ENCODE results near the gene KRT17. TPM values are rescaled to one million over a fixed set of nuclear protein-coding genes. Genes with fewer than 3 reads are reported as not detected.

KRT17 gene
- total RNA-seq, 1 experiment from 2014 or later: 29.0 TPM

DNA sequence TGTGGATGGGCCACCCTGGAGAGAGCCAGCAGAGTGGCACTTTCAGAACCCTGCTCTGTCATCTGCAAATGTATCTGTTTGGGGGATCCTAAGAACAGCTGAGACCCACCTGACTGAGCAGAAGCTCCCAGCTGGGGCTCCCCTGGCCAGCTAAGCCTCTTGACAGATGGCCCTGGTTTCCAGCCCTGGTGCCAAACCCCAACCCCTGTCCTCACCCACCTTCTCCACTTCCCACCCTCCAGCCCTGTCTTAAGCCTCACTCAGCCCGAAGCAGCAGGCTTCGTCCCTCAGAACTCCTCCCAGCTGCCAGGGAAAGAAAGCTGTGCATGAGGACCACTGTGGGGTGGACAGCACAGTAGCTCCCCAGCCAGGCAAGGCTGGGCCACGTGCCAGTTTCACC is 49.0 kb downstream of the KRT17 start:
- no peak overlapping the region for H3K27ac ChIP-seq
- no TSS peak for BruUV-seq (replicated peaks)
- intact Hi-C loops (cut with micrococcal nuclease; ENCODE audit: unreplicated experiment): loop anchor here (5.0 kb wide), 1 partner anchor 47 kb away; the partner anchor contains the start of gene KRT17
- H3K27me3 ChIP-seq (ENCODE audit: insufficient read depth, low read depth): no peaks in the 10 kb centered on the region
- peaks cover 16% of the 10 kb centered on the region; the same call in 1 of the 2 replicates for H3F3A ChIP-seq (ENCODE audit: insufficient read depth, low read depth)
- POLR2A ChIA-PET (ENCODE audit: unreplicated experiment): no interaction called here
- H4K20me1 ChIP-seq (ENCODE audit: insufficient read depth): no peaks in the 10 kb centered on the region
- no peaks in the 10 kb centered on the region for H3K9me2 ChIP-seq (ENCODE audit: insufficient read depth)
- H2AFZ ChIP-seq: no peak overlapping the region
- no peaks in the 10 kb centered on the region for H3K9me3 ChIP-seq (ENCODE audit: insufficient read depth, low read depth)
- H3K79me2 ChIP-seq (ENCODE audit: low read depth): no peaks in the 10 kb centered on the region
- no peaks in the 10 kb centered on the region for H3K36me3 ChIP-seq (ENCODE audit: low read depth)
- H3K4me2 ChIP-seq: no peak overlapping the region
- CTCF ChIA-PET: no interaction called here
- H3K4me1 ChIP-seq (replicated peaks; ENCODE audit: insufficient read depth): peaks cover 30% of the 10 kb centered on the region
- no peak overlapping the region for H3K4me3 ChIP-seq
- no peak for DNase-seq
- TF ChIP-seq, protein P1, sequence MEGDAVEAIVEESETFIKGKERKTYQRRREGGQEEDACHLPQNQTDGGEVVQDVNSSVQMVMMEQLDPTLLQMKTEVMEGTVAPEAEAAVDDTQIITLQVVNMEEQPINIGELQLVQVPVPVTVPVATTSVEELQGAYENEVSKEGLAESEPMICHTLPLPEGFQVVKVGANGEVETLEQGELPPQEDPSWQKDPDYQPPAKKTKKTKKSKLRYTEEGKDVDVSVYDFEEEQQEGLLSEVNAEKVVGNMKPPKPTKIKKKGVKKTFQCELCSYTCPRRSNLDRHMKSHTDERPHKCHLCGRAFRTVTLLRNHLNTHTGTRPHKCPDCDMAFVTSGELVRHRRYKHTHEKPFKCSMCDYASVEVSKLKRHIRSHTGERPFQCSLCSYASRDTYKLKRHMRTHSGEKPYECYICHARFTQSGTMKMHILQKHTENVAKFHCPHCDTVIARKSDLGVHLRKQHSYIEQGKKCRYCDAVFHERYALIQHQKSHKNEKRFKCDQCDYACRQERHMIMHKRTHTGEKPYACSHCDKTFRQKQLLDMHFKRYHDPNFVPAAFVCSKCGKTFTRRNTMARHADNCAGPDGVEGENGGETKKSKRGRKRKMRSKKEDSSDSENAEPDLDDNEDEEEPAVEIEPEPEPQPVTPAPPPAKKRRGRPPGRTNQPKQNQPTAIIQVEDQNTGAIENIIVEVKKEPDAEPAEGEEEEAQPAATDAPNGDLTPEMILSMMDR (conservative IDR thresholded peaks at IDR 0.05): no peak
- no peak for TF ChIP-seq EZH2 (IDR thresholded peaks at IDR 0.05; ENCODE audit: low read depth)

DNA sequence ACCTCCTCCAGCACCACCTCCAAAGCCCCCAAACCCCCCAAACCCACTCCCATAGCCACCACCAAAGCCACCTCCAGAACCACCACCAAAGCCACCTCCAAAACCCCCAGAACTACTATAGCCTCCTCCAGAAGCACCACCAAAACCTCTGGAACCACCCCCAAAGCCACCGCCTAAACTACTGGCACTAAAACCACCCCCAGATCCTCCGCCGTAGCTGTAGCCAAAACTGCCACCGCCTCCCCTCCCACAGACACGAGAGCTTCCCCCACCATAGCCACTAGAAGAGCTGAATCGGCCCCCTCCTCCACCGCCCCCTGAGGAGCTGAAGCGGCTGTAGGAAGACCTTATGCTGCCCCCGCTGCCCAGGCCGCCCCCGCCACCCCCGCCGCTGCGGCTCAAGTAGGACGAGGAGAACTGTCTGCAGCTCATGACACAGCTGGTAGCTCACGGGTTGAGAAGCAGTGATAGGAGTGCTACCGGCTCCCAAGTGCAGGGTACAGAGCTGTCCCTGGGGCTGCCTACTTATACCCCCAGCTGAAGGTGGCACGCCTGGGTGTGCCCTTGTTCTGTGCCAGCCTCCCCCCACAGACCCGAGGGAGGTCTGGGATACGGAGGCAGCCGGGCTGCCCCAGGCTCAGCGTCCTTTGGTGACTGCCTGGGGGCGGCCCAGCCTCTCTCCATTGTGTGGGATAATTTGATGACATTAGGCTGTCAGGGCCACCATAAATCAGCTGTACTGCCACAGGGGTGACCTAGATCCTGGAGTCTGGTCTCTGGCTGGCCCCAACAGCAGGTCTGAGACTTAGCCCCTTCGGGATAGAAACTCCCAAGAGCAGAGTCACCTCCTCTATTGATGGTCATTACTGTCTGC is 52.6 kb downstream of the KRT17 start, which contains the start of gene KRT9:
KRT9 (minus strand) TSS at position 499 of the 874 bp plus-strand sequence; CDS start at position 432, 67 bp downstream.
- H3K36me3 ChIP-seq (ENCODE audit: low read depth): no peaks in the 10 kb centered on the region
- H3K79me2 ChIP-seq (ENCODE audit: low read depth): no peaks in the 10 kb centered on the region
- POLR2A ChIA-PET (ENCODE audit: unreplicated experiment): interaction anchor here (0.7 kb wide), 1 partner anchor 830 kb away, joined by 8 read pairs; no protein-coding TSS in a partner anchor
- H3F3A ChIP-seq (ENCODE audit: insufficient read depth, low read depth): no peaks in the 10 kb centered on the region
- BruUV-seq (replicated peaks): no TSS peak
- TF ChIP-seq EZH2 (IDR thresholded peaks at IDR 0.05; ENCODE audit: low read depth): no peak
- TF ChIP-seq, protein P1 (conservative IDR thresholded peaks at IDR 0.05): no peak
- no peak within 1 kb of the TSS for H2AFZ ChIP-seq
- H3K4me2 ChIP-seq: no peak within 1 kb of the TSS
- H3K27me3 ChIP-seq (ENCODE audit: insufficient read depth, low read depth): no peaks in the 10 kb centered on the region
- no peak for DNase-seq
- H3K4me3 ChIP-seq: no peak within 1 kb of the TSS
- no peaks in the 10 kb centered on the region for H3K9me2 ChIP-seq (ENCODE audit: insufficient read depth)
- no peak within 1 kb of the TSS for H3K27ac ChIP-seq
- H3K9me3 ChIP-seq (ENCODE audit: insufficient read depth, low read depth): no peaks in the 10 kb centered on the region
- CTCF ChIA-PET: interaction anchor here (0.6 kb wide), 1 partner anchor 89 kb away, joined by 3 read pairs; no protein-coding TSS in a partner anchor
- no peaks in the 10 kb centered on the region for H4K20me1 ChIP-seq (ENCODE audit: insufficient read depth)
- intact Hi-C loops (cut with micrococcal nuclease; ENCODE audit: unreplicated experiment): no loop called here
- peaks cover 5% of the 10 kb centered on the region; the same call in 1 of the 2 replicates for H3K4me1 ChIP-seq (replicated peaks; ENCODE audit: insufficient read depth)

Other genes starting within 250 kb of the KRT17 start
- 0.45 and 1.4 TPM in 2 replicates for gene KRT34, start 242.3 kb downstream of the KRT17 start, total RNA-seq (2021)
- gene KRT31, start 227.0 kb downstream of the KRT17 start, total RNA-seq (2021): not detected in 2 replicates
- not detected in 2 replicates for gene KRT37, start 200.0 kb downstream of the KRT17 start, total RNA-seq (2021)
- not detected in 2 replicates for gene KRT38, start 183.6 kb downstream of the KRT17 start, total RNA-seq (2021)
- not detected in 2 replicates for gene KRT32, start 157.2 kb downstream of the KRT17 start, total RNA-seq (2021)
- not detected in 2 replicates for gene KRT35, start 143.4 kb downstream of the KRT17 start, total RNA-seq (2021)
- not detected in 2 replicates for gene KRT36, start 134.7 kb downstream of the KRT17 start, total RNA-seq (2021)
- gene KRT13, start 119.0 kb downstream of the KRT17 start, total RNA-seq (2021): 606 and 1,548 TPM in 2 replicates
- gene KRT15, start 105.7 kb downstream of the KRT17 start, total RNA-seq (2021): 41.9 and 49.9 TPM in 2 replicates
- gene KRT19, start 96.3 kb downstream of the KRT17 start, total RNA-seq (2021): 1,811 and 2,277 TPM in 2 replicates
- 0.55 and 0.73 TPM in 2 replicates for gene KRT9, start 52.5 kb downstream of the KRT17 start, total RNA-seq (2021)
- 2.2 and 2.5 TPM in 2 replicates for gene KRT14, start 37.7 kb downstream of the KRT17 start, total RNA-seq (2021)
- gene KRT16, start 11.8 kb downstream of the KRT17 start, total RNA-seq (2021): 41.7 and 53.5 TPM in 2 replicates
- 775 and 874 TPM in 2 replicates for gene EIF1, start 64.3 kb upstream of the KRT17 start, total RNA-seq (2021)
- 0.87 TPM in 1 of 2 replicates, not detected in the other for gene GAST, start 87.8 kb upstream of the KRT17 start, total RNA-seq (2021)
- gene HAP1, start 110.1 kb upstream of the KRT17 start, total RNA-seq (2021): 1.1 and 2.2 TPM in 2 replicates
- gene JUP, start 162.1 kb upstream of the KRT17 start, total RNA-seq (2021): 259 TPM in 2 replicates
- gene P3H4, start 187.4 kb upstream of the KRT17 start, total RNA-seq (2021): 26.8 and 34.0 TPM in 2 replicates
- 143 and 164 TPM in 2 replicates for gene FKBP10, start 188.4 kb upstream of the KRT17 start, total RNA-seq (2021)
- 48.8 and 51.1 TPM in 2 replicates for gene NT5C3B, start 211.7 kb upstream of the KRT17 start, total RNA-seq (2021)
- gene KLHL10, start 213.2 kb upstream of the KRT17 start, total RNA-seq (2021): not detected in 2 replicates
- 13.3 and 14.5 TPM in 2 replicates for gene KLHL11, start 240.8 kb upstream of the KRT17 start, total RNA-seq (2021)

Data from PC-9 (cell line).